GM21515 (cell line): Measurements from ENCODE around the gene LRMDA.

ENCODE experiments used
- ATAC-seq: cut with Tn5 transposase; IDR thresholded peaks from one replicate; pipeline ENCODE4 v1.9.1; 2021; ENCODE audit not compliant: unreplicated experiment

LRMDA gene

DNA sequence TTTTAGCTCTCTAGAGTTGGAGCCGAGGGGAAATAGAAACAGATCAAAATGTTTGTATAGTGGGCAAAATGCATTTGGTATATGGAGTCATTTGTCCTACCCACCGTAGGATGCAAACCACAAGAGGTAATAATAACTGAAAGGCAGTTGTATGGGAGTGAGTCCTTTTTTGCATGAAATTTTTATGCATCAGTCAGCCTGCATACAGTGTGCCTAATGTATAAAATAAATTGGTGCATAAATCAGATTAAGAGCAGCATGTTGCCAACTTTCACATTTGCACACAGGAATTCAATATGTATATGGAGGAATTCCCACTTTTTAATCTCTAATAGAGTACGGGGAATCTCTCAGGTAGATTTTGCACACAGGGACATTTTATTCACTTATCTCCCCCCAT is 262.8 kb downstream of the LRMDA start:
- ATAC-seq, result no peak

DNA sequence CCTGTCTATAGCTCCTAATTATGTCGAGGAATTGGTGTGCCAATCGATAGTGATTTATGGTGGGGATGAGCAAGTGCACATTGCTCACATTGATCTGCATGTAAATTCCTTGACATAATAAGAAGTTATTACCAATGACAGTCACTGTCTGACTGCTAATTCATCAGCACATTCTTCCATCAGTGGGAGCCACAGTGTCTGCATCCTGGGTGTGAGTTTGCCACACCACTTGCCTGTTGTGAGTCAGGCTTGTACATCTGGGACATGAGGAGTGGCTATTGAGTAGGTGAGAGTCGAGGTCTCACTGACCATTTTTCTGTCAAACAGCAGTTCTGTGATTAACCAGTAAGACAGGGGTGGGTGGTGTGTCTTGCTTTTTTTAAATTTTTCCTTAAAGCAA is 263.4 kb downstream of the LRMDA start:
- no peak for ATAC-seq

GRCh38 chr10:75695994-75696393 is 264.6 kb downstream of the LRMDA start:
- ATAC-seq, result no peak

DNA sequence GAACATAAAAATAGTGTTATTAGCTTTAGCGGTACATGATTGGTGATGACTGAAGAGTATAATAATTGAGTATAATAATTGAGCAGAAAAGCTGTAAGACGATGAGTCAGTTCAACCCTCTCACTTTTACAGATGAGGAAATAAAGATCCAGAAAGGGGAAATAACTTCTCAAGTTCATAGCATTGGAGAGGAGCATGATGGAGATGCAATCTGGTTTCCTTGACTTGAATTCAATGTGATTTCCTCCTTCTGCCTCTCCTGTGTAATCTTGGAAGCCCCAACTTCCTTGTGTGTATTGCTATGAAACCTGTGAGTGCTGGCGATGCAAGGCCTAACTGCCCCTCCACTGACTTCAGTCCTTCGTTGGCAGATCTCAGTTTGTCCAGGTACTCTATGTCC is 265.1 kb downstream of the LRMDA start:
- ATAC-seq, result no peak

- no peak for ATAC-seq
These were observed 271.9 kb downstream of the LRMDA start for GRCh38 chr10:75703191-75703854.

DNA sequence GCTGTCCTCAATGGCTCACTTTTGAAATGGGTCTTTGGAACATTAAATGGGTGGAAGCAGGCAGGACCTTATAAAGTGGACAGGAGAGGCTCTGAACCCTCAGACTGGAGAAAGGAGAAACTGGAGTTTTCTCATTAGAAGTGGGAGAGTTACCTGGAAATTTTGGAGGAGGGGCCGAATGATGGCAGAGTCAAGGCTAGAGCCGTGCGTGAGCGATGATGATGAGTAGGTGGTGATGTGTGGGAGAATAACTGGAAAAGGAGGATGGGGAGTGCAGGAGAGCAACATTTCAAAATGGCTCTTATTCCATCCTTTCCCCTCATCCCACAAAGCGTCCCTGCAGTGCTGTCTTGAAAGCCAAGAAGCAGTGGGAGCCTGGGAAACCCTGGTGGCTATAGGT is 274.0 kb downstream of the LRMDA start:
- ATAC-seq, result no peak

- no peak for ATAC-seq
These were observed 275.8 kb downstream of the LRMDA start for GRCh38 chr10:75707080-75707840.

DNA sequence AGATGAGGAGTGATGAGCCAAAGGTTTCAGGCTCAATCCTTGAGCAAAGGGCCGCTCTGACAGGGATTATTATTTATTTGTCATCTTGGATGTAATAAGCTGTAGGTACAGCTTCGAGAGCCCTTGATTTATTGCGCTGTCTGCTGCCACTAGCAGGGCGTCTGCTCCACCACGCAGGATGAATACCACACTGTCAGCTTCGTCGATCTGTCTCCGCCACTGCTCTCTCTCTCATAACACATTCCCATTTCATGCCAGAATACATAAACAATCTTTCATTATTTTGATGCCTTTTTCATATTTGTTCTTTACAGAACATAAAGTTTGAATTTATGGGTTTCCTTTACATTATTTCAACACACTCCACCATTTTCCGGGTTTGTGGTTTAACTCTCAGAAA is 276.6 kb downstream of the LRMDA start:
- no peak for ATAC-seq

DNA sequence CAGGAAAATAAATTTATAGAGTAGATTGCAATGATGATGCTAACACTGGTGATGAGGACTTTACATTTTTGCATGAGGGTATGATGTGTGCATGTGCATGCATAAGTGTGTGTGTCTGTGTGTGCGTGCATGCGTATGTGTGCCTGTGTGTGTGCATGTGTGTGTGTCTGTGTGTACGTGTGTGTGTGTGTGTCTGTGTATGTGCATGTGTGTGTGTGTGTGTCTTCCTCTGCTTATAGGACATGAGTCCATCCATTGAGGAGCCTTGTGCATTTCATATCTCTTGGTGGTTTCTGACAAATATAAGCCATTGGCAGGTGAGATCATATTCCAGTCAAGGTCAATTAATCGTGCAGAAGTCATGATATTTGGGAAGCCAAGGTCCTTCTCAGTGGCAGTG is 277.8 kb downstream of the LRMDA start:
- ATAC-seq, result no peak

GRCh38 chr10:75709811-75710210 is 278.4 kb downstream of the LRMDA start:
- no peak for ATAC-seq

GRCh38 chr10:75712242-75712880 is 280.9 kb downstream of the LRMDA start:
- ATAC-seq, result no peak

- ATAC-seq, result no peak
These were observed 285.1 kb downstream of the LRMDA start for GRCh38 chr10:75716506-75716905.

- ATAC-seq, result no peak
These were observed 285.9 kb downstream of the LRMDA start for GRCh38 chr10:75717126-75717916.

GRCh38 chr10:75718991-75719390 is 287.6 kb downstream of the LRMDA start:
- no peak for ATAC-seq

GRCh38 chr10:75720157-75720556 is 288.7 kb downstream of the LRMDA start:
- no peak for ATAC-seq

DNA sequence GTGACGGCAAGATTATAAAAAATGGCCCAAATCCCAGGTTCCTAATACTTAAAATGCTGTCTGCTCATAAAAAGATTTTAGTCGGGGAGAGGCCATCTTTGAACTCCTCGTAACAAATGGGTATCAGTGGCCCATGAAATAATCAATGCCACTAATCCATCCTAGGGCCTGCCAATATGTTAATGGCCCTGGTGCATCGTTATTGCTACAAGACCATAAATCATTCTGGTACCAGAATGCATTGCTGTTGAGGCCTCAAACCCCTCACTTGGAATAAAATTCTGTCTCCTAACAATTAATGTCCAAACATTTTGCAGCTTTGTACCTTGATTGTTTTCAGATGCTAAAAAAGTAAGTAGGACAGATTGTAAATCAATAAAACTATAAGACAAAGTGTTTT is 290.6 kb downstream of the LRMDA start:
- no peak for ATAC-seq

GRCh38 chr10:75722609-75723008 is 291.2 kb downstream of the LRMDA start:
- ATAC-seq, result no peak

- no peak for ATAC-seq
These were observed 292.0 kb downstream of the LRMDA start for GRCh38 chr10:75723319-75723980.

GRCh38 chr10:75724047-75724446 is 292.6 kb downstream of the LRMDA start:
- ATAC-seq, result no peak

- no peak for ATAC-seq
These were observed 295.4 kb downstream of the LRMDA start for GRCh38 chr10:75726522-75727483.
